ENCODE data around the gene KLHL20.
A peak's percentile ranks its signal among the peaks of the same experiment; 100 is the strongest.
"Not testable (repeated sequence)": the region's sequence is repeated elsewhere in the genome, so short reads cannot be mapped to it uniquely, and the experiment has no call there.

Gene KLHL20

GRCh38 chr1:173798078-173798477, 83.3 kb downstream of the KLHL20 start:
- Histone ChIP-seq H3K9ac (ENCODE audit: low read length) (no peak overlapping the region), H3K4me1 (ENCODE audit: insufficient read depth, low read length) (no peaks in the 10 kb centered on the region), H3K36me3 (ENCODE audit: insufficient read depth, low read length) (no peaks in the 10 kb centered on the region), H3K27ac (ENCODE audit: low read depth, low read length) (no peak overlapping the region), H3K9me3 (ENCODE audit: low read length) (no peaks in the 10 kb centered on the region), H3K4me3 (ENCODE audit: low read depth in 1 of 2, low read length in 2 of 2) (no peak overlapping the region), H3K27me3 (ENCODE audit: control insufficient read depth in 1 of 2, insufficient read depth in 2 of 2, low read length in 2 of 2) (no peaks in the 10 kb centered on the region)

GRCh38 chr1:173799995-173800394, 85.2 kb downstream of the KLHL20 start:
- H3K36me3 ChIP-seq (ENCODE audit: insufficient read depth, low read length); H3K27me3 ChIP-seq (ENCODE audit: control insufficient read depth in 1 of 2, insufficient read depth in 2 of 2, low read length in 2 of 2); H3K9me3 ChIP-seq (ENCODE audit: low read length); H3K9ac ChIP-seq (ENCODE audit: low read length); H3K4me1 ChIP-seq (ENCODE audit: insufficient read depth, low read length); H3K4me3 ChIP-seq (ENCODE audit: low read depth in 1 of 2, low read length in 2 of 2); H3K27ac ChIP-seq (ENCODE audit: low read depth, low read length): not testable (repeated sequence)

GRCh38 chr1:173802961-173803360, 88.2 kb downstream of the KLHL20 start:
- no peak overlapping the region for H3K4me3 ChIP-seq (ENCODE audit: low read depth in 1 of 2, low read length in 2 of 2)
- H3K27me3 ChIP-seq (ENCODE audit: control insufficient read depth in 1 of 2, insufficient read depth in 2 of 2, low read length in 2 of 2): no peaks in the 10 kb centered on the region
- no peaks in the 10 kb centered on the region for H3K36me3 ChIP-seq (ENCODE audit: insufficient read depth, low read length)
- no peak overlapping the region for H3K27ac ChIP-seq (ENCODE audit: low read depth, low read length)
- H3K9ac ChIP-seq (ENCODE audit: low read length): no peak overlapping the region
- no peaks in the 10 kb centered on the region for H3K9me3 ChIP-seq (ENCODE audit: low read length)
- no peaks in the 10 kb centered on the region for H3K4me1 ChIP-seq (ENCODE audit: insufficient read depth, low read length)

- not testable (repeated sequence) for H3K4me3 ChIP-seq (ENCODE audit: low read depth in 1 of 2, low read length in 2 of 2); H3K27ac ChIP-seq (ENCODE audit: low read depth, low read length); H3K36me3 ChIP-seq (ENCODE audit: insufficient read depth, low read length); H3K4me1 ChIP-seq (ENCODE audit: insufficient read depth, low read length); H3K9me3 ChIP-seq (ENCODE audit: low read length); H3K9ac ChIP-seq (ENCODE audit: low read length); H3K27me3 ChIP-seq (ENCODE audit: control insufficient read depth in 1 of 2, insufficient read depth in 2 of 2, low read length in 2 of 2)
These were observed 98.9 kb downstream of the KLHL20 start for GRCh38 chr1:173813654-173814053.

- H3K27ac ChIP-seq (ENCODE audit: low read depth, low read length): no peak overlapping the region
- H3K9me3 ChIP-seq (ENCODE audit: low read length): no peaks in the 10 kb centered on the region
- no peaks in the 10 kb centered on the region for H3K36me3 ChIP-seq (ENCODE audit: insufficient read depth, low read length)
- no peak overlapping the region for H3K4me3 ChIP-seq (ENCODE audit: low read depth in 1 of 2, low read length in 2 of 2)
- H3K4me1 ChIP-seq (ENCODE audit: insufficient read depth, low read length): peaks cover 6% of the 10 kb centered on the region
- H3K9ac ChIP-seq (ENCODE audit: low read length): no peak overlapping the region
- H3K27me3 ChIP-seq (ENCODE audit: control insufficient read depth in 1 of 2, insufficient read depth in 2 of 2, low read length in 2 of 2): no peaks in the 10 kb centered on the region
These were observed 103.7 kb downstream of the KLHL20 start for GRCh38 chr1:173818459-173818858.

GRCh38 chr1:173821680-173822079, 106.9 kb downstream of the KLHL20 start:
- no peak overlapping the region for H3K4me3 ChIP-seq (ENCODE audit: low read depth in 1 of 2, low read length in 2 of 2)
- H3K9ac ChIP-seq (ENCODE audit: low read length): no peak overlapping the region
- H3K27ac ChIP-seq (ENCODE audit: low read depth, low read length): no peak overlapping the region
- H3K36me3 ChIP-seq (ENCODE audit: insufficient read depth, low read length): no peaks in the 10 kb centered on the region
- peaks cover 9% of the 10 kb centered on the region for H3K4me1 ChIP-seq (ENCODE audit: insufficient read depth, low read length)
- no peaks in the 10 kb centered on the region for H3K27me3 ChIP-seq (ENCODE audit: control insufficient read depth in 1 of 2, insufficient read depth in 2 of 2, low read length in 2 of 2)
- H3K9me3 ChIP-seq (ENCODE audit: low read length): no peaks in the 10 kb centered on the region

- Histone ChIP-seq H3K36me3 (ENCODE audit: insufficient read depth, low read length) (no peaks in the 10 kb centered on the region), H3K27ac (ENCODE audit: low read depth, low read length) (peak overlapping the region; percentile 63), H3K4me1 (ENCODE audit: insufficient read depth, low read length) (peaks cover 9% of the 10 kb centered on the region), H3K9ac (ENCODE audit: low read length) (peak overlapping the region; percentile 55), H3K9me3 (ENCODE audit: low read length) (no peaks in the 10 kb centered on the region), H3K4me3 (ENCODE audit: low read depth in 1 of 2, low read length in 2 of 2) (peak overlapping the region; percentile 71 to 93), H3K27me3 (ENCODE audit: control insufficient read depth in 1 of 2, insufficient read depth in 2 of 2, low read length in 2 of 2) (no peaks in the 10 kb centered on the region)
These were observed 109.1 kb downstream of the KLHL20 start for GRCh38 chr1:173823781-173824314.

- H3K4me1 ChIP-seq (ENCODE audit: insufficient read depth, low read length): peaks cover 9% of the 10 kb centered on the region
- H3K36me3 ChIP-seq (ENCODE audit: insufficient read depth, low read length): no peaks in the 10 kb centered on the region
- peak within 1 kb of the TSS; percentile 89 for H3K27ac ChIP-seq (ENCODE audit: low read depth, low read length)
- H3K27me3 ChIP-seq (ENCODE audit: control insufficient read depth in 1 of 2, insufficient read depth in 2 of 2, low read length in 2 of 2): no peaks in the 10 kb centered on the region
- H3K9me3 ChIP-seq (ENCODE audit: low read length): no peaks in the 10 kb centered on the region
- peak within 1 kb of the TSS; percentile 71 to 93 for H3K4me3 ChIP-seq (ENCODE audit: low read depth in 1 of 2, low read length in 2 of 2)
- peak within 1 kb of the TSS; percentile 55 for H3K9ac ChIP-seq (ENCODE audit: low read length)
These were observed 109.7 kb downstream of the KLHL20 start, which contains the start of the genes CENPL and DARS2 for GRCh38 chr1:173824315-173825081. Gene CENPL (minus strand): TSS chr1:173824883. CDS start chr1:173811299, 13,584 bp downstream. Gene DARS2 (plus strand): TSS chr1:173824673. CDS start chr1:173825230, 557 bp downstream.

GRCh38 chr1:173827611-173828010, 112.8 kb downstream of the KLHL20 start:
- Histone ChIP-seq H3K9me3 (ENCODE audit: low read length) (no peaks in the 10 kb centered on the region), H3K4me3 (ENCODE audit: low read depth in 1 of 2, low read length in 2 of 2) (no peak overlapping the region), H3K36me3 (ENCODE audit: insufficient read depth, low read length) (peaks cover 6% of the 10 kb centered on the region), H3K9ac (ENCODE audit: low read length) (no peak overlapping the region), H3K4me1 (ENCODE audit: insufficient read depth, low read length) (peaks cover 9% of the 10 kb centered on the region), H3K27ac (ENCODE audit: low read depth, low read length) (no peak overlapping the region), H3K27me3 (ENCODE audit: control insufficient read depth in 1 of 2, insufficient read depth in 2 of 2, low read length in 2 of 2) (no peaks in the 10 kb centered on the region)

- Histone ChIP-seq H3K36me3 (ENCODE audit: insufficient read depth, low read length) (peaks cover 6% of the 10 kb centered on the region), H3K27ac (ENCODE audit: low read depth, low read length) (no peak overlapping the region), H3K9ac (ENCODE audit: low read length) (no peak overlapping the region), H3K4me3 (ENCODE audit: low read depth in 1 of 2, low read length in 2 of 2) (no peak overlapping the region), H3K4me1 (ENCODE audit: insufficient read depth, low read length) (no peaks in the 10 kb centered on the region), H3K9me3 (ENCODE audit: low read length) (no peaks in the 10 kb centered on the region), H3K27me3 (ENCODE audit: control insufficient read depth in 1 of 2, insufficient read depth in 2 of 2, low read length in 2 of 2) (no peaks in the 10 kb centered on the region)
These were observed 118.0 kb downstream of the KLHL20 start for GRCh38 chr1:173832748-173833147.
